ENCODE results near the gene GLG1.

GLG1 gene

GRCh38 chr16:74500907-74501306 lies 106.0 kb downstream of the GLG1 start:
- H3K27ac ChIP-seq (ENCODE audit: low read depth, low read length) = no peak overlapping the region
- TF ChIP-seq EZH2phosphoT487 (IDR thresholded peaks at IDR 0.05; ENCODE audit: borderline replicate concordance, low read length) (no peak), CTCF (IDR thresholded peaks at IDR 0.05; ENCODE audit: low read depth, low read length, poor library complexity, severe bottlenecking) (no peak)
- peaks cover 19% of the 10 kb centered on the region for H3K36me3 ChIP-seq (ENCODE audit: control insufficient read depth, low read length)
- H3K4me1 ChIP-seq (ENCODE audit: control insufficient read depth, low read length) = no peaks in the 10 kb centered on the region
- H3K4me2 ChIP-seq (ENCODE audit: low read length) = no peak overlapping the region
- H3K9me2 ChIP-seq (replicated peaks; ENCODE audit: control insufficient read depth, low read length) = no peaks in the 10 kb centered on the region
- H3K27me3 ChIP-seq (ENCODE audit: control insufficient read depth, low read length) = no peaks in the 10 kb centered on the region
- H3K9me3 ChIP-seq (ENCODE audit: control insufficient read depth, insufficient read depth, low read length) = no peaks in the 10 kb centered on the region
- no peaks in the 10 kb centered on the region for H4K20me1 ChIP-seq (ENCODE audit: control insufficient read depth, insufficient read depth, low read depth, low read length)
- no peak overlapping the region for H3K4me3 ChIP-seq (ENCODE audit: low read length)
- no peaks in the 10 kb centered on the region for H3K79me2 ChIP-seq (ENCODE audit: control insufficient read depth, low read length)
- H3F3A ChIP-seq (ENCODE audit: control insufficient read depth, insufficient read depth) = peaks cover 8% of the 10 kb centered on the region; the same call in 1 of the 2 replicates

GRCh38 chr16:74499114-74499513 lies 107.8 kb downstream of the GLG1 start:
- Histone ChIP-seq H3K27me3 (ENCODE audit: control insufficient read depth, low read length) (no peaks in the 10 kb centered on the region), H4K20me1 (ENCODE audit: control insufficient read depth, insufficient read depth, low read depth, low read length) (no peaks in the 10 kb centered on the region), H3K9me3 (ENCODE audit: control insufficient read depth, insufficient read depth, low read length) (no peaks in the 10 kb centered on the region), H3K4me2 (ENCODE audit: low read length) (no peak overlapping the region), H3K4me3 (ENCODE audit: low read length) (no peak overlapping the region), H3K79me2 (ENCODE audit: control insufficient read depth, low read length) (no peaks in the 10 kb centered on the region), H3K36me3 (ENCODE audit: control insufficient read depth, low read length) (peaks cover 26% of the 10 kb centered on the region), H3K4me1 (ENCODE audit: control insufficient read depth, low read length) (no peaks in the 10 kb centered on the region), H3K9me2 (replicated peaks; ENCODE audit: control insufficient read depth, low read length) (no peaks in the 10 kb centered on the region), H3K27ac (ENCODE audit: low read depth, low read length) (no peak overlapping the region), H3F3A (ENCODE audit: control insufficient read depth, insufficient read depth) (peaks cover 8% of the 10 kb centered on the region; the same call in 1 of the 2 replicates)
- TF ChIP-seq CTCF (IDR thresholded peaks at IDR 0.05; ENCODE audit: low read depth, low read length, poor library complexity, severe bottlenecking) (no peak), EZH2phosphoT487 (IDR thresholded peaks at IDR 0.05; ENCODE audit: borderline replicate concordance, low read length) (no peak)

- no peak overlapping the region for H3K27ac ChIP-seq (ENCODE audit: low read depth, low read length)
- H3F3A ChIP-seq (ENCODE audit: control insufficient read depth, insufficient read depth) = peaks cover 8% of the 10 kb centered on the region; the same call in 1 of the 2 replicates
- H3K36me3 ChIP-seq (ENCODE audit: control insufficient read depth, low read length) = peaks cover 25% of the 10 kb centered on the region
- H3K27me3 ChIP-seq (ENCODE audit: control insufficient read depth, low read length) = no peaks in the 10 kb centered on the region
- H3K9me3 ChIP-seq (ENCODE audit: control insufficient read depth, insufficient read depth, low read length) = no peaks in the 10 kb centered on the region
- H3K4me2 ChIP-seq (ENCODE audit: low read length) = no peak overlapping the region
- no peaks in the 10 kb centered on the region for H3K9me2 ChIP-seq (replicated peaks; ENCODE audit: control insufficient read depth, low read length)
- H3K79me2 ChIP-seq (ENCODE audit: control insufficient read depth, low read length) = no peaks in the 10 kb centered on the region
- TF ChIP-seq CTCF (IDR thresholded peaks at IDR 0.05; ENCODE audit: low read depth, low read length, poor library complexity, severe bottlenecking) = no peak
- no peak for TF ChIP-seq EZH2phosphoT487 (IDR thresholded peaks at IDR 0.05; ENCODE audit: borderline replicate concordance, low read length)
- H3K4me1 ChIP-seq (ENCODE audit: control insufficient read depth, low read length) = no peaks in the 10 kb centered on the region
- H3K4me3 ChIP-seq (ENCODE audit: low read length) = no peak overlapping the region
- no peaks in the 10 kb centered on the region for H4K20me1 ChIP-seq (ENCODE audit: control insufficient read depth, insufficient read depth, low read depth, low read length)
Measured at GRCh38 chr16:74497761-74498160, 109.2 kb downstream of the GLG1 start.

Data from DOHH2 (cell line).